Effector memory CD8-positive, alpha-beta T cell (primary cell): Measurements from ENCODE around the gene SELENBP1.

Source experiments
- ATAC-seq: fragments of 150-1000 bp; cut with Tn5 transposase; replicated peaks from 2 replicates; pipeline ENCODE4 v1.10.0; 2021; ENCODE audit warnings: mild to moderate bottlenecking, moderate library complexity
- DNase-seq, 3 experiments: peaks; one replicate each; pipeline ENCODE4 v3.0.0; 2021
- H3K27ac Mint-ChIP-seq, 2 donors: one replicate each; pipeline ENCODE4 v1.8.0; 2022; ENCODE audit warnings: mild to moderate bottlenecking in 2 of 2, mixed read lengths in 2 of 2, moderate library complexity in 2 of 2
- H3K27me3 Mint-ChIP-seq, 2 donors: one replicate each; pipeline ENCODE4 v1.8.0; 2022; ENCODE audit warnings: mixed read lengths in 2 of 2
- H3K36me3 Mint-ChIP-seq: one replicate; pipeline ENCODE4 v1.8.0; 2022; ENCODE audit warnings: mild to moderate bottlenecking, moderate library complexity, mixed read lengths; ENCODE audit not compliant: insufficient read depth
- H3K4me1 Mint-ChIP-seq, 2 donors: one replicate each; pipeline ENCODE4 v1.8.0; 2022; ENCODE audit warnings: low read depth in 2 of 2, mixed read lengths in 2 of 2
- H3K4me3 Mint-ChIP-seq, 2 donors: one replicate each; pipeline ENCODE4 v1.8.0; 2022; ENCODE audit warnings: mild to moderate bottlenecking in 2 of 2, mixed read lengths in 2 of 2, moderate library complexity in 2 of 2
- H3K9me3 Mint-ChIP-seq, 2 donors: one replicate each; pipeline ENCODE4 v1.8.0; 2022; ENCODE audit warnings: mixed read lengths in 2 of 2

SELENBP1 gene

GRCh38 chr1:151346082-151346768 is 26.3 kb downstream of the SELENBP1 start:
- Mint-ChIP-seq H3K27ac (peak overlapping the region; percentile 99 to 100), H3K4me1 (peaks cover 29% of the 10 kb centered on the region in 2 donors), H3K9me3 (no peaks in the 10 kb centered on the region), H3K27me3 (no peaks in the 10 kb centered on the region), H3K36me3 (peaks cover 46% of the 10 kb centered on the region), H3K4me3 (peak overlapping the region; percentile 98 to 99)
- DNase-seq: no peak
- no peak for ATAC-seq

GRCh38 chr1:151344291-151344690 is 28.2 kb downstream of the SELENBP1 start:
- Mint-ChIP-seq H3K4me3 (no peak overlapping the region), H3K36me3 (peaks cover 46% of the 10 kb centered on the region), H3K9me3 (no peaks in the 10 kb centered on the region), H3K4me1 (peaks cover 34% of the 10 kb centered on the region in 2 donors), H3K27ac (peak overlapping the region in 1 of 2 donors; percentile 84), H3K27me3 (no peaks in the 10 kb centered on the region)
- DNase-seq (no peak), ATAC-seq (no peak)

- H3K4me3 Mint-ChIP-seq: no peak overlapping the region
- no peak for ATAC-seq
- peaks cover 46% of the 10 kb centered on the region for H3K36me3 Mint-ChIP-seq
- H3K27me3 Mint-ChIP-seq: no peaks in the 10 kb centered on the region
- peaks cover 34% of the 10 kb centered on the region in 2 donors for H3K4me1 Mint-ChIP-seq
- H3K9me3 Mint-ChIP-seq: no peaks in the 10 kb centered on the region
- DNase-seq: no peak
- peak overlapping the region; percentile 6 to 84 for H3K27ac Mint-ChIP-seq
Measured at GRCh38 chr1:151343587-151343986, 28.9 kb downstream of the SELENBP1 start.

- H3K27ac Mint-ChIP-seq: peak overlapping the region; percentile 46 to 84
- no peaks in the 10 kb centered on the region for H3K27me3 Mint-ChIP-seq
- ATAC-seq (no peak), DNase-seq (no peak)
- H3K4me3 Mint-ChIP-seq: no peak overlapping the region
- peaks cover 49% of the 10 kb centered on the region for H3K36me3 Mint-ChIP-seq
- H3K9me3 Mint-ChIP-seq: no peaks in the 10 kb centered on the region
- H3K4me1 Mint-ChIP-seq: peaks cover 30 to 31% of the 10 kb centered on the region in 2 donors
Measured at GRCh38 chr1:151342569-151342968, 29.9 kb downstream of the SELENBP1 start.

- DNase-seq: no peak
- no peak for ATAC-seq
- H3K36me3 Mint-ChIP-seq: peaks cover 44% of the 10 kb centered on the region
- peak overlapping the region; percentile 46 to 84 for H3K27ac Mint-ChIP-seq
- H3K9me3 Mint-ChIP-seq: no peaks in the 10 kb centered on the region
- H3K4me1 Mint-ChIP-seq: peaks cover 26 to 27% of the 10 kb centered on the region in 2 donors
- H3K4me3 Mint-ChIP-seq: no peak overlapping the region
- no peaks in the 10 kb centered on the region for H3K27me3 Mint-ChIP-seq
Measured at GRCh38 chr1:151342021-151342420, 30.5 kb downstream of the SELENBP1 start.

GRCh38 chr1:151340870-151341754 is 31.4 kb downstream of the SELENBP1 start:
- Mint-ChIP-seq H3K27me3 (no peaks in the 10 kb centered on the region), H3K36me3 (peaks cover 36% of the 10 kb centered on the region), H3K4me3 (no peak overlapping the region), H3K9me3 (no peaks in the 10 kb centered on the region), H3K4me1 (peaks cover 16 to 18% of the 10 kb centered on the region in 2 donors), H3K27ac (peak overlapping the region in 1 of 2 donors; percentile 5)
- ATAC-seq (peak; percentile 90), DNase-seq (peak; percentile 51 to 59 (median 54))

GRCh38 chr1:151336556-151336955 is 35.9 kb downstream of the SELENBP1 start:
- Mint-ChIP-seq H3K9me3 (no peaks in the 10 kb centered on the region), H3K27ac (peak overlapping the region in 1 of 2 donors; percentile 5)
- DNase-seq: no peak

GRCh38 chr1:151334822-151335221 is 37.7 kb downstream of the SELENBP1 start:
- peaks cover 0 to 1% of the 10 kb centered on the region in 2 donors for H3K4me1 Mint-ChIP-seq
- no peaks in the 10 kb centered on the region for H3K27me3 Mint-ChIP-seq
- no peak overlapping the region for H3K4me3 Mint-ChIP-seq
- H3K36me3 Mint-ChIP-seq: peaks cover 2% of the 10 kb centered on the region
- H3K9me3 Mint-ChIP-seq: no peaks in the 10 kb centered on the region
- DNase-seq: no peak
- no peak for ATAC-seq
- no peak overlapping the region for H3K27ac Mint-ChIP-seq

More at GRCh38 chr1:151336556-151336955, 35.9 kb downstream of the SELENBP1 start:
- H3K36me3 Mint-ChIP-seq: peaks cover 2% of the 10 kb centered on the region
- no peak overlapping the region for H3K4me3 Mint-ChIP-seq
- H3K27me3 Mint-ChIP-seq: no peaks in the 10 kb centered on the region
- ATAC-seq: no peak
- H3K4me1 Mint-ChIP-seq: peaks cover 5 to 6% of the 10 kb centered on the region in 2 donors

- H3K9me3 Mint-ChIP-seq: no peaks in the 10 kb centered on the region
- H3K36me3 Mint-ChIP-seq: peaks cover 22% of the 10 kb centered on the region
- ATAC-seq (peak; percentile 10), DNase-seq (peak in 1 of 3 experiments; percentile 15)
- H3K4me3 Mint-ChIP-seq: peak overlapping the region; percentile 83 to 94
- peaks cover 28 to 35% of the 10 kb centered on the region in 2 donors for H3K4me1 Mint-ChIP-seq
- peak overlapping the region; percentile 95 to 96 for H3K27ac Mint-ChIP-seq
- H3K27me3 Mint-ChIP-seq: no peaks in the 10 kb centered on the region
Measured at GRCh38 chr1:151327903-151328674, 44.4 kb downstream of the SELENBP1 start.

GRCh38 chr1:151327223-151327902 is 45.1 kb downstream of the SELENBP1 start, which contains the start of gene PI4KB:
Gene PI4KB (minus strand): TSS chr1:151327416. CDS start chr1:151316481, 10,935 bp downstream.
- peak; percentile 85 to 92 (median 91) for DNase-seq
- Mint-ChIP-seq H3K4me1 (peaks cover 31 to 39% of the 10 kb centered on the region in 2 donors), H3K27ac (peak within 1 kb of the TSS; percentile 95 to 96), H3K27me3 (no peaks in the 10 kb centered on the region), H3K36me3 (peaks cover 28% of the 10 kb centered on the region), H3K9me3 (no peaks in the 10 kb centered on the region), H3K4me3 (peak within 1 kb of the TSS; percentile 83 to 94)
- ATAC-seq: peak; percentile 91

GRCh38 chr1:151326619-151327222 is 45.8 kb downstream of the SELENBP1 start:
- no peaks in the 10 kb centered on the region for H3K9me3 Mint-ChIP-seq
- H3K27ac Mint-ChIP-seq: peak overlapping the region; percentile 95 to 96
- peak; percentile 49 for ATAC-seq
- H3K4me3 Mint-ChIP-seq: peak overlapping the region; percentile 83 to 94
- H3K36me3 Mint-ChIP-seq: peaks cover 32% of the 10 kb centered on the region
- H3K27me3 Mint-ChIP-seq: no peaks in the 10 kb centered on the region
- peaks cover 34 to 45% of the 10 kb centered on the region in 2 donors for H3K4me1 Mint-ChIP-seq
- DNase-seq: peak in 2 of 3 experiments; percentile 36 to 43
